Glutamatergic neuron (in vitro differentiated cells): ENCODE data around the gene SOX5. TPM values are rescaled to one million over a fixed set of nuclear protein-coding genes. Genes with fewer than 3 reads are reported as not detected.

Experiments used
- DNase-seq: peaks from one replicate; pipeline ENCODE4 v3.0.0; 2022
- H3K27ac Mint-ChIP-seq: one replicate; pipeline ENCODE4 v1.8.0; 2020; ENCODE audit warnings: mild to moderate bottlenecking, mixed read lengths, inconsistent platforms; ENCODE audit not compliant: unreplicated experiment
- H3K27me3 Mint-ChIP-seq: one replicate; pipeline ENCODE4 v1.8.0; 2020; ENCODE audit warnings: mild to moderate bottlenecking, moderate library complexity, mixed read lengths, inconsistent platforms; ENCODE audit not compliant: unreplicated experiment
- H3K36me3 Mint-ChIP-seq: one replicate; pipeline ENCODE4 v1.8.0; 2020; ENCODE audit warnings: mild to moderate bottlenecking, mixed read lengths, inconsistent platforms; ENCODE audit not compliant: unreplicated experiment
- H3K4me1 Mint-ChIP-seq: one replicate; pipeline ENCODE4 v1.8.0; 2020; ENCODE audit warnings: mild to moderate bottlenecking, low read depth, mixed read lengths, inconsistent platforms; ENCODE audit not compliant: unreplicated experiment
- H3K4me3 Mint-ChIP-seq: one replicate; pipeline ENCODE4 v1.8.0; 2020; ENCODE audit warnings: mild to moderate bottlenecking, mixed read lengths, inconsistent platforms; ENCODE audit not compliant: unreplicated experiment
- H3K9me3 Mint-ChIP-seq: one replicate; pipeline ENCODE4 v1.8.0; 2020; ENCODE audit warnings: mild to moderate bottlenecking, moderate library complexity, mixed read lengths, inconsistent platforms; ENCODE audit not compliant: unreplicated experiment
- total RNA-seq: library from RNA; stranded (reverse); fragmentation: NEBNext Ultra II Directional; extraction: Animal tissue kit (Norgen Biotek cat#: 25700); gene quantifications from one replicate; pipeline ENCODE4 v1.2.1, GENCODE V29; 2021; ENCODE audit not compliant: unreplicated experiment
- TF ChIP-seq, protein P1 (sequence below): fragments of 200-600 bp; sonication (generic); IDR thresholded peaks from one replicate; pipeline ENCODE4 v1.5.0; 2021; ENCODE audit not compliant: partially characterized antibody, unreplicated experiment

The SOX5 gene
- total RNA-seq, 1 donor from 2014 or later, result 118 TPM

DNA sequence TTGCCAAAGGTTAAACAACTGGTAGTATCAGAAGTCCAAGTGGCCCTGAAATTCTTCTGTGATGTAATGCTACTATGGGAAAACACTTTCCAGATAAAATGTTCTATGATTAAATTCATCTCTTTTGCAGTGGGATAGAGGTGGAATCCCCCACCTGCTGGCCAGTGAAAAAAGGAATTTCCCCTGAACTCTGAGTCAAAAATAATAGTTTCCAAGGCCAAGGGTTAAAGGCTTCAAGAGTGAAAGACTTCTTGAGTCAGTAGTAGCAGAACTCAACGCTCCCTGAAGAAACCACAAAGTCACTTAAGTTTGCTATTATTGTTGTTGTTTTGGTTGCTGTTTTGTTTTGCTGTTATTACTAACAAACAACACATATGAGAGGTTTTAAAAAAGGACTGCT, 330.8 kb downstream of the SOX5 start:
- Mint-ChIP-seq H3K27me3 (peaks cover 3% of the 10 kb centered on the region), H3K4me3 (no peak overlapping the region), H3K27ac (peak overlapping the region; percentile 89), H3K36me3 (no peaks in the 10 kb centered on the region), H3K4me1 (peaks cover 33% of the 10 kb centered on the region), H3K9me3 (peaks cover 7% of the 10 kb centered on the region)
- DNase-seq, result no peak
- TF ChIP-seq, protein P1, sequence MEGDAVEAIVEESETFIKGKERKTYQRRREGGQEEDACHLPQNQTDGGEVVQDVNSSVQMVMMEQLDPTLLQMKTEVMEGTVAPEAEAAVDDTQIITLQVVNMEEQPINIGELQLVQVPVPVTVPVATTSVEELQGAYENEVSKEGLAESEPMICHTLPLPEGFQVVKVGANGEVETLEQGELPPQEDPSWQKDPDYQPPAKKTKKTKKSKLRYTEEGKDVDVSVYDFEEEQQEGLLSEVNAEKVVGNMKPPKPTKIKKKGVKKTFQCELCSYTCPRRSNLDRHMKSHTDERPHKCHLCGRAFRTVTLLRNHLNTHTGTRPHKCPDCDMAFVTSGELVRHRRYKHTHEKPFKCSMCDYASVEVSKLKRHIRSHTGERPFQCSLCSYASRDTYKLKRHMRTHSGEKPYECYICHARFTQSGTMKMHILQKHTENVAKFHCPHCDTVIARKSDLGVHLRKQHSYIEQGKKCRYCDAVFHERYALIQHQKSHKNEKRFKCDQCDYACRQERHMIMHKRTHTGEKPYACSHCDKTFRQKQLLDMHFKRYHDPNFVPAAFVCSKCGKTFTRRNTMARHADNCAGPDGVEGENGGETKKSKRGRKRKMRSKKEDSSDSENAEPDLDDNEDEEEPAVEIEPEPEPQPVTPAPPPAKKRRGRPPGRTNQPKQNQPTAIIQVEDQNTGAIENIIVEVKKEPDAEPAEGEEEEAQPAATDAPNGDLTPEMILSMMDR, result no peak

DNA sequence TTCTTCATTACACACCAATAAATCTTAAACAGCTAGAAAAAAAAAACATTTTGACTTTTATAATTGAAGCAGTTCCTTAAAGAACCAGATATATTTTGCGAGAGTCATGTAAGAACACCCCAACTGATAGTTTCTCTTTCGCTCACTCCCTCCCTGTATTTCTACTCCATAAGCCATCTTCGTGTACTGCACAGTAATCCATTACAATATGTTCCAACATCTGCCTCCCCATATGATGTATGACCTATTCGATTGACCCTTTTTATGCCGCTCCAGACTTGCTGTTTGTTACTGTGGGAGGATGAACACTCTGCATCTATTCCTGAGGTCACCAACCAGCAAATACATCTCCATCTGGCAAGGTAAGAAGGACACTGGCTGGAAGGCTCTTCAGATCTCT, 331.7 kb downstream of the SOX5 start:
- H3K4me3 Mint-ChIP-seq, result peak overlapping the region; percentile 66
- H3K36me3 Mint-ChIP-seq, result no peaks in the 10 kb centered on the region
- H3K27ac Mint-ChIP-seq, result peak overlapping the region; percentile 89
- peaks cover 33% of the 10 kb centered on the region for H3K4me1 Mint-ChIP-seq
- peaks cover 3% of the 10 kb centered on the region for H3K27me3 Mint-ChIP-seq
- TF ChIP-seq, protein P1, result no peak
- no peak for DNase-seq
- H3K9me3 Mint-ChIP-seq, result peaks cover 7% of the 10 kb centered on the region

DNA sequence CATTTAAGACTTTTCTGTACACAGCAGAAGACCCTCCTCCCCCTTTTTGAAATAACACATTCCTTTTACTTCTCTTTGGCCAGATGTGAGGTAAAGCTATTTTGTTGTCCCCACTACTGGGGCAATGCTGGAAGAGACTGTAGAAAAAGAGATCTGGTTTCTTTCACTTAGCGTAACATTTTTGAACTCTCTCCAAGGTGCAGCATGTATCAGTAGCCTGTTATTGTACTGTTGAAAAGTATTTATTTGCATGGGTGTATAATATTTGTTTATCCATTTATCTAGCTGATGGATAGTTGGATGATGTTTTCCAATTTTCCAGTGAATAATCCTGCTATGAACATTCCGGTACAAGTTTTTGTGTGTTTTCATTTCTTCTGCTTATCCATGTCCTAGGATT, 335.2 kb downstream of the SOX5 start:
- TF ChIP-seq, protein P1, result no peak
- Mint-ChIP-seq H3K4me3 (no peak overlapping the region), H3K36me3 (no peaks in the 10 kb centered on the region), H3K4me1 (peaks cover 32% of the 10 kb centered on the region), H3K27ac (peak overlapping the region; percentile 11), H3K27me3 (peaks cover 3% of the 10 kb centered on the region), H3K9me3 (peaks cover 7% of the 10 kb centered on the region)
- DNase-seq, result no peak

DNA sequence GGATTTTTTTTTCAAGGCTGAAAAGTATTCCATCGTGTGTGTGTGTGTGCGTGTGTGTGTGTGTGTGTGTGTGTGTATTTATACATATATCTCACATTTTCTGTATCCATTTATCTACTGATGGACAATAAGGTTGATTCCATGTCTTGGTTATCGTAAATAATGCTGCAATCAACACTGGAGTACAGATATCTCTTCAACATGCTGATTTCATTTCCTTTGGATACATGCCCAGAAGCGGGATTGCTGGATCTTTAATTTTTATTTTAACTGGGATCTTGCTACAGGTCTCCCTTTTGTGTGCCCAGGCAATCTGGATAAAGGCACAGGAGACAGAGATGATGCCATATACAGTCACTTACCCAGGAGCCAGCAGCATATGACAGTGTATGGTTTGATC, 338.1 kb downstream of the SOX5 start:
- Mint-ChIP-seq H3K27me3 (no peaks in the 10 kb centered on the region), H3K4me3 (no peak overlapping the region), H3K36me3 (no peaks in the 10 kb centered on the region), H3K9me3 (peaks cover 2% of the 10 kb centered on the region), H3K4me1 (peaks cover 6% of the 10 kb centered on the region), H3K27ac (no peak overlapping the region)
- TF ChIP-seq, protein P1, result no peak
- no peak for DNase-seq

DNA sequence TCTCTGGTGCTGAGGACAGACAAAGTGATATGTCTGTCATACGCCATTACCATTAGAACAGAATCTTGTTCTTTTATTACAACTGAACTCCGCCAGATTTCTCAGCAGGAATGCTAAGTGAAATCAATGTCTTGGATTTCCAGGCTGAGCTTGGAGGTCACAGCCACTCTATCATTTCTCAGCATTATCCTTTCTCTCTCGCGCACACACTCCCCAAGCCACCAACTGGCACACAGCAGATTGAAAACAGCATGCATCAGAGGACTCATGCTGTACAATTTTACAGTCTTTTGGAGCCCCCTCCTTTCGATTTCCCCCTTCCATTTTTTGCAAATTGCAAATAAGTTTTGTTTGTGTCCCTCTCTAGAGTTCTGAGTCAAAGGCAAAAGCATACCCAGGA, 348.6 kb downstream of the SOX5 start:
- H3K4me3 Mint-ChIP-seq, result no peak overlapping the region
- peak overlapping the region; percentile 13 for H3K27ac Mint-ChIP-seq
- H3K9me3 Mint-ChIP-seq, result no peaks in the 10 kb centered on the region
- H3K27me3 Mint-ChIP-seq, result no peaks in the 10 kb centered on the region
- H3K36me3 Mint-ChIP-seq, result peaks cover 17% of the 10 kb centered on the region
- no peak for DNase-seq
- no peaks in the 10 kb centered on the region for H3K4me1 Mint-ChIP-seq
- TF ChIP-seq, protein P1, result no peak
